Measurements from ENCODE around the gene DFFB. TPM values are rescaled to one million over a fixed set of nuclear protein-coding genes. Genes with fewer than 3 reads are reported as not detected.

Gene DFFB
- total and polyA plus RNA-seq, 10 donors = 6.3 to 13.8 (median 10.3) TPM

GRCh38 chr1:3825356-3825755 is 31.9 kb upstream of the DFFB start:
- TF ChIP-seq CTCF (IDR thresholded peaks at IDR 0.05 in 8 of 11, conservative IDR thresholded peaks at IDR 0.05 in 3 of 11) (no peak), POLR2A (IDR thresholded peaks at IDR 0.05) (no peak), POLR2AphosphoS5 (IDR thresholded peaks at IDR 0.05) (no peak)
- 85 to 92% (median 90%) methylated on average over 15 of the region's 15 CpGs for WGBS, 5 donors
- H3K36me3 ChIP-seq = peaks cover 0 to 100% (median 91%) of the 10 kb centered on the region in 6 donors

GRCh38 chr1:3827813-3828307 is 29.4 kb upstream of the DFFB start:
- peaks cover 0 to 100% (median 90%) of the 10 kb centered on the region in 6 donors for H3K36me3 ChIP-seq
- DNase-seq = no peak

More at GRCh38 chr1:3825356-3825755, 31.9 kb upstream of the DFFB start:
- intact Hi-C loops (cut with DNase I; ENCODE audit: low total_unique reads) = no loop called here
- H3K4me1 ChIP-seq = no peaks in the 10 kb centered on the region
- no peaks in the 10 kb centered on the region for H3K27me3 ChIP-seq (replicated peaks in 1 of 7)
- no peaks in the 10 kb centered on the region for H3K9me3 ChIP-seq
- no peak overlapping the region for H3K27ac ChIP-seq
- H3K4me3 ChIP-seq = no peak overlapping the region
- DNase-seq = no peak

GRCh38 chr1:3828391-3828790 is 28.9 kb upstream of the DFFB start:
- TF ChIP-seq POLR2AphosphoS5 (IDR thresholded peaks at IDR 0.05) (no peak), POLR2A (IDR thresholded peaks at IDR 0.05) (no peak)
- H3K4me1 ChIP-seq = no peaks in the 10 kb centered on the region
- intact Hi-C loops (cut with DNase I; ENCODE audit: low total_unique reads) = no loop called here
- H3K27ac ChIP-seq = no peak overlapping the region
- no peak for DNase-seq
- H3K27me3 ChIP-seq (replicated peaks in 1 of 7) = no peaks in the 10 kb centered on the region
- H3K4me3 ChIP-seq = no peak overlapping the region
- peaks cover 0 to 100% (median 88%) of the 10 kb centered on the region in 6 donors for H3K36me3 ChIP-seq
- 95 to 97% (median 95%) methylated on average over 8 of the region's 8 CpGs for WGBS, 5 donors
- H3K9me3 ChIP-seq = no peaks in the 10 kb centered on the region

More at GRCh38 chr1:3827813-3828307, 29.4 kb upstream of the DFFB start:
- TF ChIP-seq POLR2A (IDR thresholded peaks at IDR 0.05) (no peak), POLR2AphosphoS5 (IDR thresholded peaks at IDR 0.05) (peak in 1 of 3 donors; percentile 6)
- Histone ChIP-seq H3K27me3 (replicated peaks in 1 of 7) (no peaks in the 10 kb centered on the region), H3K27ac (no peak overlapping the region), H3K4me3 (no peak overlapping the region), H3K9me3 (no peaks in the 10 kb centered on the region), H3K4me1 (no peaks in the 10 kb centered on the region)
- intact Hi-C loops (cut with DNase I; ENCODE audit: low total_unique reads) = no loop called here
- 87 to 98% (median 94%) methylated on average over 14 of the region's 14 CpGs for WGBS, 5 donors

- no peaks in the 10 kb centered on the region for H3K27me3 ChIP-seq (replicated peaks in 1 of 7)
- H3K4me3 ChIP-seq = no peak overlapping the region
- H3K36me3 ChIP-seq = peaks cover 0 to 100% (median 78%) of the 10 kb centered on the region in 6 donors
- TF ChIP-seq POLR2AphosphoS5 (IDR thresholded peaks at IDR 0.05) (no peak), CTCF (IDR thresholded peaks at IDR 0.05 in 8 of 11, conservative IDR thresholded peaks at IDR 0.05 in 3 of 11) (no peak), POLR2A (IDR thresholded peaks at IDR 0.05) (no peak)
- H3K27ac ChIP-seq = no peak overlapping the region
- no peaks in the 10 kb centered on the region for H3K4me1 ChIP-seq
- WGBS, 5 donors = 85 to 97% (median 87%) methylated on average over 6 of the region's 6 CpGs
- H3K9me3 ChIP-seq = peaks cover 0 to under 1% (median 0%) of the 10 kb centered on the region in 8 donors
- no peak for DNase-seq
- intact Hi-C loops (cut with DNase I; ENCODE audit: low total_unique reads) = no loop called here
These were observed 25.6 kb upstream of the DFFB start for GRCh38 chr1:3831689-3832088.

- DNase-seq = no peak
- no peaks in the 10 kb centered on the region for H3K27me3 ChIP-seq (replicated peaks in 1 of 7)
- H3K4me3 ChIP-seq = no peak overlapping the region
- 91 to 98% (median 96%) methylated on average over 10 of the region's 10 CpGs for WGBS, 5 donors
- H3K4me1 ChIP-seq = no peaks in the 10 kb centered on the region
- TF ChIP-seq POLR2A (IDR thresholded peaks at IDR 0.05) (no peak), CTCF (IDR thresholded peaks at IDR 0.05 in 8 of 11, conservative IDR thresholded peaks at IDR 0.05 in 3 of 11) (no peak), POLR2AphosphoS5 (IDR thresholded peaks at IDR 0.05) (no peak)
- H3K27ac ChIP-seq = no peak overlapping the region
- peaks cover 0 to 16% (median 12%) of the 10 kb centered on the region in 8 donors for H3K9me3 ChIP-seq
- intact Hi-C loops (cut with DNase I; ENCODE audit: low total_unique reads) = no loop called here
- peaks cover 4 to 100% (median 79%) of the 10 kb centered on the region in 6 donors for H3K36me3 ChIP-seq
These were observed 22.6 kb upstream of the DFFB start for GRCh38 chr1:3834701-3835100.
